Measurements from ENCODE around the gene C17orf113.

The C17orf113 gene

GRCh38 chr17:42072323-42073187 is 22.2 kb upstream of the C17orf113 start:
- DNase-seq (ENCODE audit: low read depth in 1 of 2, low spot score in 1 of 2): no peak

- no peak for DNase-seq (ENCODE audit: low read depth in 1 of 2, low spot score in 1 of 2)
Observed at GRCh38 chr17:42071810-42072209, 21.4 kb upstream of the C17orf113 start.

GRCh38 chr17:42068979-42069378 is 18.6 kb upstream of the C17orf113 start:
- DNase-seq (ENCODE audit: low read depth in 1 of 2, low spot score in 1 of 2): no peak

GRCh38 chr17:42067371-42068091 is 17.1 kb upstream of the C17orf113 start:
- DNase-seq (ENCODE audit: low read depth in 1 of 2, low spot score in 1 of 2): peak; percentile 53 to 64

GRCh38 chr17:42065201-42065600 is 14.8 kb upstream of the C17orf113 start:
- DNase-seq (ENCODE audit: low read depth in 1 of 2, low spot score in 1 of 2): no peak

GRCh38 chr17:42062681-42063080 is 12.3 kb upstream of the C17orf113 start:
- no peak for DNase-seq (ENCODE audit: low read depth in 1 of 2, low spot score in 1 of 2)

GRCh38 chr17:42061646-42062487 is 11.5 kb upstream of the C17orf113 start:
- DNase-seq (ENCODE audit: low read depth in 1 of 2, low spot score in 1 of 2): no peak

GRCh38 chr17:42060231-42060630 is 9.8 kb upstream of the C17orf113 start:
- no peak for DNase-seq (ENCODE audit: low read depth in 1 of 2, low spot score in 1 of 2)

- no peak for DNase-seq (ENCODE audit: low read depth in 1 of 2, low spot score in 1 of 2)
Observed at GRCh38 chr17:42059815-42060214, 9.4 kb upstream of the C17orf113 start.

GRCh38 chr17:42058063-42058462 is 7.7 kb upstream of the C17orf113 start:
- DNase-seq (ENCODE audit: low read depth in 1 of 2, low spot score in 1 of 2): no peak

- no peak for DNase-seq (ENCODE audit: low read depth in 1 of 2, low spot score in 1 of 2)
Observed at GRCh38 chr17:42056635-42057034, 6.2 kb upstream of the C17orf113 start.

GRCh38 chr17:42055496-42055895 is 5.1 kb upstream of the C17orf113 start:
- no peak for DNase-seq (ENCODE audit: low read depth in 1 of 2, low spot score in 1 of 2)

GRCh38 chr17:42055027-42055426 is 4.6 kb upstream of the C17orf113 start:
- no peak for DNase-seq (ENCODE audit: low read depth in 1 of 2, low spot score in 1 of 2)

- DNase-seq (ENCODE audit: low read depth in 1 of 2, low spot score in 1 of 2): no peak
Observed at GRCh38 chr17:42053731-42054500, 3.5 kb upstream of the C17orf113 start.

- no peak for DNase-seq (ENCODE audit: low read depth in 1 of 2, low spot score in 1 of 2)
Observed at GRCh38 chr17:42052346-42052877, 2.0 kb upstream of the C17orf113 start.

- no peak for DNase-seq (ENCODE audit: low read depth in 1 of 2, low spot score in 1 of 2)
Observed at GRCh38 chr17:42051645-42052044, 1.2 kb upstream of the C17orf113 start.

GRCh38 chr17:42051013-42051400 is 606 bp upstream of the C17orf113 start:
- no peak for DNase-seq (ENCODE audit: low read depth in 1 of 2, low spot score in 1 of 2)

GRCh38 chr17:42049834-42050392 is 488 bp downstream of the C17orf113 start:
- no peak for DNase-seq (ENCODE audit: low read depth in 1 of 2, low spot score in 1 of 2)

GRCh38 chr17:42047343-42047742 is 3.1 kb downstream of the C17orf113 start:
- DNase-seq (ENCODE audit: low read depth in 1 of 2, low spot score in 1 of 2): no peak

- no peak for DNase-seq (ENCODE audit: low read depth in 1 of 2, low spot score in 1 of 2)
Observed at GRCh38 chr17:42045719-42046118, 4.7 kb downstream of the C17orf113 start.
